K562 (cell line): ENCODE measurements around the gene CYTH1. TPM values are rescaled to one million over a fixed set of nuclear protein-coding genes. Genes with fewer than 3 reads are reported as not detected.
A peak's percentile ranks its signal among the peaks of the same experiment; 100 is the strongest.

Source experiments
- CBX3 ChIP-seq, 2 experiments: IDR thresholded peaks; 1 replicate in 1 of 2; 2 replicates in 1 of 2; pipeline ENCODE4 v1.6.1; 2012; ENCODE audit warnings: inconsistent platforms in 2 of 2, low read length in 2 of 2, borderline replicate concordance in 1 of 2, control low read depth in 1 of 2
- CEBPZ ChIP-seq: fragments of 150-350 bp; IDR thresholded peaks from 2 replicates; pipeline ENCODE4 v1.6.1; 2014; ENCODE audit warnings: low read depth, mild to moderate bottlenecking, low read length, borderline replicate concordance
- FOXJ2 ChIP-seq: fragments of 200-800 bp; sonication (Bioruptor generic); IDR thresholded peaks from 2 replicates; pipeline ENCODE4 v1.6.1; 2016; ENCODE audit warnings: missing genetic modification characterization, missing compliant biosample characterization
- FUS ChIP-seq: fragments of 200-400 bp; formaldehyde crosslinking; optimal IDR thresholded peaks from 2 replicates; pipeline ENCODE3; 2017; ENCODE audit warnings: low read depth, low read length
- ID3 ChIP-seq, 2 experiments: fragments of 250-450 bp in 1 of 2; fragments of 450-650 bp in 1 of 2; sonication (Bioruptor Pico) in 1 of 2; IDR thresholded peaks; 2 replicates each; pipeline versions ENCODE4 v1.6.1 to v1.8.0; 2016 to 2021; ENCODE audit warnings: mild to moderate bottlenecking in 2 of 2, moderate library complexity in 2 of 2, missing compliant biosample characterization in 1 of 2, missing genetic modification characterization in 1 of 2
- KDM1A ChIP-seq, 2 experiments: fragments of 450-650 bp; IDR thresholded peaks; 2 replicates each; pipeline ENCODE4 v1.6.1; 2016; ENCODE audit warnings: mild to moderate bottlenecking in 2 of 2
- MBD2 ChIP-seq: sonication (generic); IDR thresholded peaks from 2 replicates; pipeline ENCODE4 v1.6.1; 2016; ENCODE audit warnings: low read depth, borderline replicate concordance
- MCM7 ChIP-seq, 2 experiments: fragments of 450-650 bp; IDR thresholded peaks; 2 replicates each; pipeline ENCODE4 v1.6.1; 2016 to 2018
- MNT ChIP-seq, 2 experiments: fragments of 450-650 bp; conservative IDR thresholded peaks; 2 replicates each; pipeline ENCODE4 v1.6.1; 2017; ENCODE audit warnings: mild to moderate bottlenecking in 2 of 2, moderate library complexity in 2 of 2
- MTF1 ChIP-seq: fragments of 250-450 bp; sonication (Bioruptor Pico); IDR thresholded peaks from 2 replicates; pipeline ENCODE4 v1.9.0; 2021; ENCODE audit warnings: moderate library complexity, mild to moderate bottlenecking, inconsistent platforms, borderline replicate concordance
- NONO ChIP-seq, 2 experiments: fragments of 200-400 bp in 1 of 2; fragments of 450-650 bp in 1 of 2; formaldehyde crosslinking in 1 of 2; IDR thresholded peaks; 2 replicates each; pipeline ENCODE4 v1.6.1; 2017; ENCODE audit warnings: low read depth in 2 of 2, mild to moderate bottlenecking in 2 of 2, moderate library complexity in 2 of 2, low read length in 1 of 2
- PURB ChIP-seq: sonication (generic); formaldehyde crosslinking; IDR thresholded peaks from 2 replicates; pipeline ENCODE4 v1.9.0; 2021; ENCODE audit warnings: low read depth, mild to moderate bottlenecking, missing genetic modification reagents
- SMAD2 ChIP-seq: fragments of 150-350 bp; IDR thresholded peaks from 2 replicates; pipeline ENCODE4 v1.6.1; 2014; ENCODE audit warnings: low read depth, mild to moderate bottlenecking, low read length
- ZNF274 ChIP-seq: IDR thresholded peaks from 2 replicates; pipeline ENCODE4 v1.6.1; 2011; ENCODE audit warnings: low read depth, mild to moderate bottlenecking, low read length, moderate library complexity, borderline replicate concordance
- ZNF277 ChIP-seq: fragments of 250-450 bp; sonication (Bioruptor Pico); IDR thresholded peaks from 2 replicates; pipeline ENCODE4 v1.8.0; 2022; ENCODE audit warnings: inconsistent platforms, mild to moderate bottlenecking, moderate library complexity, borderline replicate concordance
- ZNF707 ChIP-seq: fragments of 250-450 bp; sonication (Bioruptor Pico); conservative IDR thresholded peaks from 2 replicates; pipeline ENCODE4 v1.8.0; 2022; ENCODE audit warnings: inconsistent platforms, mild to moderate bottlenecking, moderate library complexity
- polyA plus RNA-seq, 8 experiments: library from polyadenylated mRNA; depleted of rRNA in 4 of 8; stranded (reverse) in 5 of 8; unstranded in 3 of 8; fragments of >200 nt; fragmentation: Nextera tagmentation in 2 of 8; fragmentation: Illumina TruSeq in 1 of 8; extraction: Ambion mirVana in 2 of 8; extraction: Trizol in 1 of 8; gene quantifications; 2 replicates each; pipeline versions ENCODE4 v1.2.1 to v1.2.3, GENCODE V29; 2011 to 2014; ENCODE audit warnings: inconsistent platforms in 1 of 8, missing spikeins in 1 of 8
- total RNA-seq, 7 experiments: library from RNA; depleted of rRNA in 6 of 7; stranded (reverse); fragments of >200 nt in 6 of 7; fragmentation: Illumina TruSeq in 2 of 7; extraction: Trizol in 2 of 7; gene quantifications; 2 replicates each; pipeline versions ENCODE4 v1.2.1 to v1.2.3, GENCODE V29; 2011 to 2021; ENCODE audit warnings: low replicate concordance in 1 of 7
- TF ChIP-seq, protein P1 (sequence below): fragments of 200-400 bp; formaldehyde crosslinking; IDR thresholded peaks from 2 replicates; pipeline ENCODE4 v1.6.1; 2017; ENCODE audit warnings: mild to moderate bottlenecking, low read depth, low read length, moderate library complexity

Gene CYTH1
- total and polyA plus RNA-seq, 9 of the 15 experiments (the other 6 are each of a cell fraction or from before 2014, with no cell fraction given): 0.52 to 27.7 (median 16.8) TPM

- TF ChIP-seq CEBPZ (no peak), FUS (no peak), ZNF277 (CRISPR knock-in tag) (no peak), KDM1A (IDR thresholded peaks at IDR 0.05) (peak in 1 of 2 experiments; percentile 53; a peak in 3 of 4 replicates), CBX3 (IDR thresholded peaks at IDR 0.05; ENCODE audit: borderline replicate concordance in 1 of 2, low read length in 2 of 2) (peak in 1 of 2 experiments; percentile 62; a peak in 1 of 3 replicates), SMAD2 (no peak), ZNF274 (no peak), MBD2 (no peak), MTF1 (CRISPR knock-in tag) (no peak), MCM7 (IDR thresholded peaks at IDR 0.05) (no peak), ZNF707 (CRISPR knock-in tag) (no peak), MNT (conservative IDR thresholded peaks at IDR 0.05) (no peak), FOXJ2 (tag) (no peak), ID3 (CRISPR knock-in tag; IDR thresholded peaks at IDR 0.05) (no peak), ID3 (tag; IDR thresholded peaks at IDR 0.05) (no peak), PURB (CRISPR knock-in tag) (no peak), NONO (IDR thresholded peaks at IDR 0.05; ENCODE audit: low read depth in 2 of 2, low read length in 1 of 2) (no peak)
- TF ChIP-seq, protein P1, sequence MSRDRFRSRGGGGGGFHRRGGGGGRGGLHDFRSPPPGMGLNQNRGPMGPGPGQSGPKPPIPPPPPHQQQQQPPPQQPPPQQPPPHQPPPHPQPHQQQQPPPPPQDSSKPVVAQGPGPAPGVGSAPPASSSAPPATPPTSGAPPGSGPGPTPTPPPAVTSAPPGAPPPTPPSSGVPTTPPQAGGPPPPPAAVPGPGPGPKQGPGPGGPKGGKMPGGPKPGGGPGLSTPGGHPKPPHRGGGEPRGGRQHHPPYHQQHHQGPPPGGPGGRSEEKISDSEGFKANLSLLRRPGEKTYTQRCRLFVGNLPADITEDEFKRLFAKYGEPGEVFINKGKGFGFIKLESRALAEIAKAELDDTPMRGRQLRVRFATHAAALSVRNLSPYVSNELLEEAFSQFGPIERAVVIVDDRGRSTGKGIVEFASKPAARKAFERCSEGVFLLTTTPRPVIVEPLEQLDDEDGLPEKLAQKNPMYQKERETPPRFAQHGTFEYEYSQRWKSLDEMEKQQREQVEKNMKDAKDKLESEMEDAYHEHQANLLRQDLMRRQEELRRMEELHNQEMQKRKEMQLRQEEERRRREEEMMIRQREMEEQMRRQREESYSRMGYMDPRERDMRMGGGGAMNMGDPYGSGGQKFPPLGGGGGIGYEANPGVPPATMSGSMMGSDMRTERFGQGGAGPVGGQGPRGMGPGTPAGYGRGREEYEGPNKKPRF: no peak
Observed at GRCh38 chr17:78787444-78787843, 5.4 kb upstream of the CYTH1 start (continued).
